GM18498 (cell line): ENCODE results near the gene GRK2.
A peak's percentile ranks its signal among the peaks of the same experiment; 100 is the strongest.
"Not testable (repeated sequence)": the region's sequence is repeated elsewhere in the genome, so short reads cannot be mapped to it uniquely, and the experiment has no call there.

ENCODE experiments used
- ATAC-seq: cut with Tn5 transposase; IDR thresholded peaks from one replicate; pipeline ENCODE4 v1.9.1; 2021; ENCODE audit warnings: mild to moderate bottlenecking, moderate library complexity; ENCODE audit not compliant: unreplicated experiment

GRK2 gene

DNA sequence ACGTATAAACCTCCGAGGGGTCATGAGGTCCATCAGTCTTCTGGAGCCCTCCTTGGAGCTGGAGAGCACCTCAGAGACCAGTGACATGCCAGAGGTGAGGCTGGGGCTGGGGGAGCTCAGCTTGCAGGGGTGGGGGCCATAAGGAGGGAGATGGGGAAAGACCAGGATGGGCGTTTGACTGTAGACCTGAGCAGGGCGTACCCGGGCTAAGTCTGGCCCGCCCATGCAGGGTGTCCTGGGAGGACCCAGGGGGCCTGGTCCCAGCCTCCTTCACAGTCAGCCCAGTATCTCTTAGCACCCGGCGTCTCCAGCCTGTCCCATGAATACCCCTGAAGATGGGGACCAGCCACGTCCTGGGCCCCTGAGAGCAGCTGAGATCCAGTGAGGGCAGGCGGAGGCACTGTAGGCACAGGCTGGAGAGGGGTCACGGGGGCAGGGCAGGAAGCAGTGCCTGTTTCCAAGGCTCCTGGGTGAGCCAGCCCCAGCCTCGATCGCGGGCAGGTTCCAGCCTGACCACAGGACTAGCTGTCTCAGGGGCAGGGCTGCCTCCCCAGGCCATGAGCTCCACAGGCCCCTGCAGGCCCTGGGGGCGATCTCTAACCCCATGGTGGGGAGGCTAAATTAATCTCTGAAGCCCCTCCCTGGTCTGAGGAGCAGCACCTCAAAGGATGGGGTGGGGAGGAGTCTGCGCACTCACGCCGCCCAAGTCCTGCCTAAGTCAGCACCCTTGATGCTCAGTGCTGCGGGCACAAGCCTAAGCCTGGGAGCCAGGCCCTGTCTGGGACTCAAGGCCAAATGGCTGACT is 44.2 kb downstream of the GRK2 start:
- no peak for ATAC-seq

DNA sequence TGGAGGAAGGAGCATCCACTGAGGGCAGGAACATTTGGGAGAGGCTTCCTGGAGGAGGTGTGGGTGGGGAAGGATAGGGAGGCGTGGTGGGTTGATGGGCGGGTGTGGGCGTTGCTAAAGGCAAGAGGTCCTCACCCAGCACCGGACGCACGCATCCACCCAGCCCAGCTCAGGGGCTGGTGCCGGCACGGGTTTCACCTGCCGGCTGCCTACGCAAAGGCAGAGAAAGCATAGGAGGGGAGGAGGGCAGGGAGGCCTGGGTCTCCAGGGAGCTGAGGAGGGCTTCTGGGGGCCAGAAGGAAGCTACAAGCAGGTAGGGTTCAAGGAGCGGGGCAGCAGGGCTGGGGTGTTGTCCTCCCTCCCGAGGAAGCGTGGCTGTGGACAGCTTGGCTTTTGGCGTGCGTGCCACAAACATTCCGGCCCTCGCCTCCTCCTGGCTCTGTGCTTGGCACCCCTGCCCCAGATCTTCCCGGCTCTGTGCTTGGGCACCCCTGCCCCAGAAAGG is 44.8 kb downstream of the GRK2 start:
- no peak for ATAC-seq

DNA sequence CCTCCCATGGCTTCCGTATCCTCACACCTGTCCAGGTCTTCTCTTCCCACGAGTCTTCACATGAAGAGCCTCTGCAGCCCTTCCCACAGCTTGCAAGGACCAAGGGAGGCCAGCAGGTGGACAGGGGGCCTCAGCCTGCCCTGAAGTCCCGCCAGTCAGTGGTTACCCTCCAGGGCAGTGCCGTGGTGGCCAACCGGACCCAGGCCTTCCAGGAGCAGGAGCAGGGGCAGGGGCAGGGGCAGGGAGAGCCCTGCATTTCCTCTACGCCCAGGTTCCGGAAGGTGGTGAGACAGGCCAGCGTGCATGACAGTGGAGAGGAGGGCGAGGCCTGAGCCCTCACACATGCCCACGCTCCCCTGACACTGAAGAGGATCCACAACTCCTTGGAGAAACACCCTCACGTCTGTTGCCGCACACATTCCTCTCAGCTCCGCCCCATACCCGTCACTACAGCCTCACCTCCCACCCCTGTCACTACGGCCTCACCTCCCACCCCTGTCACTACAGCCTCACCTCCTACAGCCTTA is 45.3 kb downstream of the GRK2 start:
- ATAC-seq = no peak

DNA sequence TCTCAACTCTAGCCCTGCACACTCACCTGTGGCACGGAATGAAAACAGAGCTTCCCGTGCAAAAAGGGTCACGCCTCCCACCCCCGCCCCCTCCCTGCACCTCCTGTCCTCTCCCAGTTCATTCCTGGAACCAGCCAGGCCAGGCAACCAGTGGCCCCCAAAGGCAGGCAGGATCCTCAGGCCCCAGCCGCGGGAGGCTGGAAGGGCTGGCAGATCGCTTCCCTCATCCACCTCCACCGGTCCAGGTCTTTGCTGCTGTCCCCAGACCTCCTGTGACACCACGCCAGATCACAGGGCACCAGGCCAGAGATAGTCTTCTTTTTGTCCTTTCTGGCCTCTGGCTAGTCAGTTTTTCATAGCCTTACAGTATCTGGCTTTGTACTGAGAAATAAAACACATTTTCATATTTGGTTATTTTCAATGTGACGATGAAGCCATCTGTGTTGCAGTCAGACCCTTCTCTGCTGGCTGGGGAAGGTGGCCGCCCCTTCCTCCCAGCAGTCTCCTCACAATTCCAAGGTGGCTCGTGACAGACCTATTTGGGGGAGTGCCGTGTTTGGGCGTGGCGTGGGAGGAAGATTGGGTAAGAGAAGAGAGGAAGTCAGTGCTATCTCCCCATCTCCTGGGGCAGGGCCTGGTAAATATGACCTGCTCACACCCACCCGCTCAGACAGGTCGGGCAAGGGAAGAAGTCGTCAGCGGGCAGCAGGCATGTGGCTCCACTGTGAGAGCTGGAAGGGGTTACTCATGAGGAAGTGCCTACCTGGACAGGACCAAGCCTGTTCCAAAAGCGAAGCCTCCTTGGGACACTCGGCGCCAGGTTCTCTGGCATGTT is 46.1 kb downstream of the GRK2 start:
- no peak for ATAC-seq

DNA sequence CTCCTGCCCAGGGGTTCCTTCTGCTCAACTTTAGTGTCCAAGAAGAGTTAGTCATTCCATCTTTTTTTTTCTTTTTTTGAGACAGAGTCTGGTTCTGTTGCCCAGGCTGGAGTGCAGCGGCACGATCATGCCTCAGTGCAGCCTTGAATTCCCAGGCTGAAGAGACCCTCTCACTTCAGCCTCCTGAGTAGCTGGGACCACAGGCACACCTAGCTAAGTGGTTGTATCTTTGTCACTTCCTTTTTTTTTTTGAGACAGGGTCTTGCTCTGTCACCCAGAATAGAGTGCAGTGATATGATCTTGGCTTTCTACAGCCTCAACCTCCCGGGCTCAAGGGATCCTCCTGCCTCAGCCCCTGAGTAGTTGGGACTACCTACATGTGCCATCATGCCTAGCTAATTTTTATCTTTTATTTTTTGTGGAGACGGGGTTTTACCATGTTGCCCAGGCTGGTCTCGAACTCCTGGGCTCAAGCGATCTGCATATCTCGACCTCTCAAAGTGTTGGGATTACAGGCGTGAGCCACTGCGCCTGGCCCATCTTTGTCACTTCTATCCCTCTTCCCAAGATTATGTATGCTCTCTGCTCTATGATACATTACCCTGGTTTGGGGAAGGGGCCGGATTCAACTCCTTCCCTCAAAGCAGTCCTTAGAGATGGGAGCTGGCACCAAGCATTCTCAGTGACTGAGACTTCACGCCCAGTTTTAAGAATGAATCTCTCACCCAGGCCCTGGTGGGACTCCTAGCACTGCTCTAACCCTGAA is 47.0 kb downstream of the GRK2 start:
- no peak for ATAC-seq

DNA sequence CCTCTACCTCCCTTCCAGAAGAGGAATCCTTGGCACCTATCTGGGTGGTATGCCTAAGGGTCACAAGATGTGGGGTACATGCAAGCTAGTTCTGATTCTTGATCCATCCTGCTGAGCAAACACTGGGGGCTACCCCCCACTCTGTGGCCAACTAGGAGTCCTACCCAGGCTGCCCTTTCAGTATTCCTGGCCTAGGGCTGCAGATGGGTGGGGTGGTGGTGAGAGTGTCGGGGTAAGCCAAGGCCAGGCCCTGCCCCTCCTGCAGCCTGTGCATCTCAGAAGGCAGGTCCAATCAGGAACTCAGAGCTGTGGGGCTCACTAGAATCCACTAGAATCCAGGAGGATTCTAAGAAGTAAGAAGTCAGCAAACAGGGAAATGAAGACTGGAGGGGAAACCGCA is 47.9 kb downstream of the GRK2 start:
- ATAC-seq = no peak

DNA sequence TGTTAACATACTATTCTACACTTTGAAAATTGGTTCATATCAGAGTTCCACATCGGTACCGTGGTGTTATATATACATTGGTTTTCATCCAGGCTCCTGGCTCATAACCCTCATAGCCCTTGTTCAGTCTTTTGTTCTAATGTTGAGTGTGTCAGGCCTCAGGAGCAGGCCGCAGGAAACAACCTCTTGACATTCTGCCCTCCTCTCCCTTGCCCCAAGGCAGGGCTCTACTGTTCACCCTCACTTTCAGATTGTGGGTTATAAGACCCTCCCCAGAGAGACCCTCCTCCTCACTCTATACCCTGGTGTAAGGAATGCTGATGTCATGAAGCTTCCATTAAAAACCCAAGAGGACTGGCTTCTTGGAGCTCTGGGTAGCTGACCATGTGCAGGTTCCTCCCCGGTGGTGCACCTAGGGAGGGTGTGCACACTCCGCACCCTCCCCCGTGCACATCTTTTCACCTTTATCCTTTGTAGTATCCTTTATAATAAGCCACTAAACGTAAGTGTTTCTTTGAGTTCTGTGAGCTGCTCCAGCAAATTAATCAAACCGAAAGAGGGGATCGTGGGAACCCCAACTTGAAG is 49.1 kb downstream of the GRK2 start:
- ATAC-seq = no peak

DNA sequence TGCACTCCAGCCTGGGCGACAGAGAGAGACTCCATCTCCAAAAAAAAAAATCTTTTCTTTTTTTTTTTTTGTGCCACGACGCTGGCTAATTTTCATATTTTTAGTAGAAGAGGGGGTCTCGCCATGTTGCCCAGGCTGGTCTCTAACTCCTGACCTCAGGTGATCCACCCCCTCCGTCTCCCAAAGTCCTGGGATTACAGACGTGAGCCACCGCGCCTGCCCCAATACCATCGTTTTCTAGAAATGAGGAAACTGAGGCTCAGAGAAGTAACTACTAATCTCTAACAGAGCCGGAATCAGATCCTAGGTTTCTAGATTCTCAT is 50.6 kb downstream of the GRK2 start:
- ATAC-seq = no peak

DNA sequence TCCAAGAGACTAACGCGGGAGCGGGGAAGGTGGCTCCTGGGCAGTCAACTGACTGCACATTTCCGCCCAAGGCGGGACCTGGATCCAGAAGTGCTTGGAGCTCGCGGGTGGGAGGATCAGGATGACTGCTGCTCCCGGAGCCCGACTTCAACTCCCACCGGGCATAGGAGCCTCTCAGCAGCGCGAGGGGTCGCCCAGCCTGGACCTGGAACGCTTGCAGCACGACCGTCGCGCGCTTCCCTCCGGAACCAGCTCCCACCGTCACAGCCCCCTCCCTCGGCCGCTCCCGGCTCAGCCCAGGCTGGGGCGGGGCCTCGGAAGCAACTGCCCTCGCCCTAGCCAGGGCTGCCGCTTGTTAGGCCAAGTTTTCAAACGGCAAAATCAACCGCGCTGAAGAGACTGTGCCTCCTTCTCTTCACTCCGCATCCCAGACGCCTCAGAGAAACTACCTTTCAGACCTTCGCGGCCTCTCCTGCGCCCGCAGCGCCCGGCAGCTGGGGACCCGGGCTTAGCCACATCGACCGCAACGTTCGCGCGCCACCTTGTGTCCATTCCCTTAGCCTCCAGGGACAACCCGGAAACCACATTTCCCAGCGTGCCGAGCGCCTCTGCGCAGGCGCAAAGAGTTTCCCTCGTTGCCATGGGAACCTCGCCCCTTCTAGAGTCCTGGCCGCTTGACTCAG is 51.1 kb downstream of the GRK2 start:
- ATAC-seq = peak; percentile 83

DNA sequence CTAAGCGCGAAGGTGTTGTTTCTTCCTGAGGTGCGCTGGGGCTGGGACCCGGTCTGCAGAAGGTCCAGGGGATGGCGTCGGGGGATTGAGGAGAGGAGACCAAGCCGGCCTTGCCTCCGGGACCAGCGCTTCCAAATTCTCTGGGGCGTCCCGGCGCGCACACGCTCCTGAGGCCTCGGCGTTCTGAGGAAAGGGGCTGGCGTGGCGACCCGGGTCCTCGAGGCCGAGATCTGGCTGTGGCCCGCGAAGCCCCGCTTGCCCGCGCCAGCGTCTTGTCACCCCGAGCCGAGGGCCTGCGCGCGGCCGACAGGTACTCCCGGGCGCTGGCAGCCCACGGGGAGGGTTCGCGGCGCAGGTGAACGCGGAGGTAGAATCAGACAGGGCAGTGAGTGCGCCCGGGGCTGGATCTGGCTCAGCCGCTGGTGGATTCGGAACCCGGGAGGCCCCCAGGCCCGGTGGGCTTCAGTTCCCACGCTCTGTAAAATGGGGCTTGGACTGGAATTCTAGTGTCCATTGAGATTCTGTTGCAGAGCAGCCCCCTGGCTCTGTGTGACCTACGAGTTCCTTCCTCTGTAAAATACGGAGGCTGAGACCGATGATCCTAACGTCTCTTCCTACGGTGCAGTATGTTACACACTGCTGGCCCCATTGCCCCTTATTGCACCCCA is 51.7 kb downstream of the GRK2 start:
- peak; percentile 17 for ATAC-seq

DNA sequence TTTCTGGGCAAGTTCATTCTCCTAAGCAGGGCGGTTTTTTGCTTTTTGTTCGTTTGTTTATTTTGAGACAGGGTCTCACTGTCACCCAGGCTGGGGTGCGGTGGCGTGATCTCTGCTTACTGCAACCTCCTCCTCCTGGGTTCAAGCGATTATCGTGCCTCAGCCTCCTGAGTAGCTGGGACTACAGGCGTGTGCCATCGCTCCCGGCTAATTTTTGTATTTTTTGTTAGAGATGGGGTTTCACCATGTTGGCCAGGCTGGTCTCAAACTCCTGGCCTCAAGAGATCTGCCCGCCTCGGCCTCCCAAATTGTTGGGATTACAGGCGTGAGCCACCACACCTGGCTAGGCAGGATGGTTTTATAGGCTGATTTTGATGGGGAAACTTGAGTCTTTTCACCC is 52.6 kb downstream of the GRK2 start:
- ATAC-seq = not testable (repeated sequence)

DNA sequence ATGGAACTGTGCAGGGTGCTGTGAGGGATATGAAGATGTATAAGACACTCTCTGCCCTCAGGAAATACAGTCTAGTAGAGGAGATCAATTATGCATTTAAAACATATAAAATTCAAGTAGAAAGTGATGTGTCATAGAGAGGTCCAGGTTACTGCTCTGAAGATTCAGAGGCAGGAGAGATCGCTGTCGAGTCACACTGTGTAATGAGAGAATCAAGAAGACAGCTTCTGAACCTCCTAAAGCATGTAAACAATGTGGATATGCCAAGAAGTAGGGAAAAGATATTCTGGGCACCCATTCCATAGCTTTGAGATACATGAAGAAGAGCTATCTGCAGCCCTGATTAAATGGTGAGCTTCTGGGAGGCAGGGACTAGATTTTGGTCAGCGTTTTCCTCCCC is 53.7 kb downstream of the GRK2 start:
- no peak for ATAC-seq

DNA sequence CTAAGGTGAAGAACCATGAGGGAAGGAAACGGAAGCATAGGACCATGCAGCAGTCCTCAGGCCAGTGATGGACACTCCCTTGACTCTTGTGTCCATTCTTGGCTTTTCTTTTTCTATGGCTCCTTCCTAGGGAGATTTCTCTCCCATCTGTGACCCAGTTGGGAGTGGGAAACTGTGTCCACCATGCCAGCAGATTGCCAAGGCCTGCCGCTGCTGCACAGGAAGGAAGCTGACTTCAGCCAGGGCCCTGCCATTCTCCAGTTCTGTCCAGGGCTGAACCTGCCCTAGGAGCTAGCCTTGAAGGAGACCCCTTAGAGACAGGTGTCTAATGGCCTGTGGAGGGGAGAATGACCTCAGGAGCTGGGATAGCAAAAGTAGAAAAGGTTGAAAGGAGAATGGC is 54.4 kb downstream of the GRK2 start:
- ATAC-seq = no peak

DNA sequence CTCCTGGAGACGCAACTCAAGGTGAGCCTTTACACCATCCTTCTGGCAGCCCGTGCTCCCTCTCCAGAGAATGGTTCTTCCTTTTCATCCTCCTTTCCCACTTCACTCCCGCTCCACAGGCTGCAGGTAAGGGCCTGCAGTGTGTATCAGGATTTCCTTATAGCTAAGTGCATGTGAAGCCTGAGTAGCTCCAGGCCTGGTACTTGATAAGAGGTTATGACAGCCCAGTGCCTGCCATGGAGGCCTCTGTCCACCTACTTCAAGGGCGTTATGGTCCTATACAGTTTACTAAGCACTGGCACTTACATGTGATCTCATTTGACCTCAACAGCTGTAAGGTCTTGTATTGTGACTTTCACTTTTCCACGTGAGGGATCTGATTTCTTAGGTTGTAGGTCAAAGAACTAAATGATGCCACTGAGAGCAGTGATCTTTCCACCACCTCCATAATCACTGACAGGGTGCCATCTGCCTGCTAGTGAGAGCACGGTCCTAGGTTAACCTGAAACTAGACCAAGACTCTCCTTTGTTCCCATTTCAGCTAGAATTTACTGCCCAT is 55.1 kb downstream of the GRK2 start:
- ATAC-seq = no peak

DNA sequence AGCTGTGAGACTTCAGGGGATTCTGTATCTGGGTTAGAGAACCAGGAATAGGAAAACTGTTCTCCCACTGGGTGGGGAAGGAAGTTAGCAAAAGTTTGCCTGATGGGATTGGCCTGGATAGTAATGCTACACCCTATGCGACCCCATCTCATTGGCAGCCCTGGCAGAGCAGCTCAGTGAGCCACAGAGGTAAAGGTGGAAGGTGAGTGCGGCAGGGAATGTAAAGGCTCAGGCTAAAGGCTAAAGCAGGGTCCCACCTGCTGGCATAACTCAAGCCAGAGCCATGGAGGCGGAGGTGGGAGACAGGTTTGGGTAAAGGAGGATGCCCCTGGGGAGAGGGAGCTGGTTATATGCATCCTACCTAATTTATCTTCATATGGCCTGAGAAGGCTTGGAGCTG is 55.8 kb downstream of the GRK2 start:
- ATAC-seq = no peak

DNA sequence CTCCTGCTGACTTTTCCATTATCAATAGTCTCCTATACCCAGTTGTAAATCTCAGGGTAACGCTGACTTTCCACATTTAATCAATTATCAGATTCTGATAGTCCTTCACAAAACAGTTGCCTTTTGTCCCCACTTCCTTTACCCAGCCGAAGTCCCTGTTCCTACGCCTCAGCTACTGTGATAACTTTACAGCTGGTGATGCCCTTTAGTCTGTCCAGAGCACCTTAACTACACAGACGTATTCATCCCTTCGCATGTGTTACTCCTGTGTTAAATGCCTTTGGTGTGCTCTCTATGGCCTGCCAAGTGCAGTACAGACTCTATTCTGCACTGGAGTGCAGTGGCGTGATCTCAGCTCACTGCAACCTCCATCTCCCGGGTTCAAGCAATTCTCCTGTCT is 57.3 kb downstream of the GRK2 start:
- no peak for ATAC-seq

DNA sequence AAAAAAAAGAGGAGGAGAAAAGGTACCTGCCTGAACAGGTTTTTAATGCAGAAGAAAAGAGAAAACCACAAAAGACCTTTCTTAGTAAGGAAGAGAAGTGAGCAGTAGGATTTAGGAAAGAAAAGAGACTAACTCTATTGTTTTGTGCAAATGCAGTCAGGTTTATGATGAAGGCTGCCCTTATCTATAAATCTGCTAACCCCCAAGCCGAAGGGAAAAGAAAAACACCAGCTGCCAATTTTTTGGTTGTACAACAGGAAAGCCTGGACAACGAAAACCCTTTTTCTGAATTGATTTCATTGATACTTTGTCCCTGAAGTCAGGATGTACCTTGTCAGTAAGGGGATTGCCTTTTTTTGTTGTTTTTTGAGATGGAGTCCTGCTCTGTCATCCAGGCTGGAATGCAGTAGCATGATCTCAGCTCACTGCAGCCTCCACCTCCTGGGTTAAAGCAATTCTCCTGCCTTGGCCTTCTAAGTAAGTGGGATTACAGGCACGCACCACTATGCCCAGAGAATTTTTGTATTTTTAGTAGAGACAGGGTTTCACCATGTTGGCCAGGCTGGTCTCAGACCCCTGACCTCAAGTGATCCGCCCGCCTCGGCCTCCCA is 65.9 kb downstream of the GRK2 start:
- ATAC-seq = no peak
